ENCODE results near the gene PCBD1.
"Not testable (repeated sequence)": the region's sequence is repeated elsewhere in the genome, so short reads cannot be mapped to it uniquely, and the experiment has no call there.

PCBD1 gene

DNA sequence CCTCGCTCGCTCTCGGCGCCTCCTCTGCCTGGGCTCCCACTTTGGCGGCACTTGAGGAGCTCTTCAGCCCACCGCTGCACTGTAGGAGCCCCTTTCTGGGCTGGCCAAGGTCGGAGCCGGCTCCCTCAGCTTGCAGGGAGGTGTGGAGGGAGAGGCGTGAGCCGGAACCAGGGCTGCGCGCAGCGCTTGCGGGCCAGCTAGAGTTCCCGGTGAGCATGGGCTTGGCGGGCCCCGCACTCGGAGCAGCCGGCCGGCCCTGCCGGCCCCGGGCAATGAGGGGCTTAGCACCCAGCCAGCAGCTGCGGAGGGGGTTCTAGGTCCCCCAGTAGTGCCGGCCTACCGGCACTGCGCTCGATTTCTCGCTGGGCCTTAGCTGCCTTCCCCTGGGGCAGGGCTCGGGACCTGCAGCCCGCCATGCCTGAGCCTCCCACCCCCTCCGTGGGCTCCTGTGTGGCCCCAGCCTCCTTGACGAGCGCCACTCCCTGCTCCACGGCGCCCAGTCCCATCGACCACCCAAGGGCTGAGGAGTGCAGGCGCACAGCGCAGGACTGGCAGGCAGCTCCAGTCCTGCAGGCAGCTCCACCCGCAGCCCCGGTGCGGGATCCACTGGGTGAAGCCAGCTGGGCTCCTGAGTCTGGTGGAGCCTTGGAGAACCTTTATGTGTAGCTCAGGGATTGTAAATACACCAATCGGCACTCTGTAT, 26.7 kb downstream of the PCBD1 start:
- DNase-seq, result not testable (repeated sequence)

DNA sequence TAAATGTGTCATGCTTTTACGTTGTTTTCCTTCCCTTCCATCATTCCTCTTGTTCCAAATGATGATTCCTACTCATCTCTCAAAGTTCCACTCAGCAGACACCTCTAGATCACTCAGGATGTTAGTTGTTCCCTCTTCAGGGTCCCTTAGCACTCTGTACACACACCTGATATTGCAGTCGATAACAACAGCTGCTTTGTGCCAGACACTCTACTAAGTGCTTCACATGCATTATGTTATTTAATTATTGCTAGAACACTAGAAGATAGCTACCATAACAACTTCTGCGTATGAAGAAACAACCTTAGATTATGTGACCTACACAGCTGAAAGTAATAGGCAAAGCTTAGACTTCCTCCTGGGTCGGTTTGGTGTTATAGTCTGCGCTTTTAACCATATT, 29.6 kb downstream of the PCBD1 start:
- DNase-seq, result no peak

DNA sequence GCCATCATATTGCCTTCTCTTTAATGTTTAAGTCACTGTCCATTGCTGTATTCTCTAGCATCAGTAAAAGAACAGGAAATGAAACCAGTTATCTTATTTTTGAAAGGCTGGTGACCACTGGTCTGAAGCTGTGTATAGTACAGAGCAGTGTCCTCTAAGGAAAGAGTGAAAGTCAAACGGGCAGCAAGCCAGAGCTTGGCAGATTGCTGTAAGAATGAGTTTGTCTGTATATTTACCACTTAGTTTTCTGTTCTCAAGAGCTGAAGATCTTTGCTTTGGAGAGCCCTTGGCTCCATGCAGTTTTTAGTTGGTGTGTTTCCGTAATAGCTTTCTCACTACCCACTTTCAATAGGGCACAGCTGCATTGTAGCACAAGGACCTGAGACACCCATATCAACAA, 31.9 kb downstream of the PCBD1 start:
- no peak for DNase-seq

DNA sequence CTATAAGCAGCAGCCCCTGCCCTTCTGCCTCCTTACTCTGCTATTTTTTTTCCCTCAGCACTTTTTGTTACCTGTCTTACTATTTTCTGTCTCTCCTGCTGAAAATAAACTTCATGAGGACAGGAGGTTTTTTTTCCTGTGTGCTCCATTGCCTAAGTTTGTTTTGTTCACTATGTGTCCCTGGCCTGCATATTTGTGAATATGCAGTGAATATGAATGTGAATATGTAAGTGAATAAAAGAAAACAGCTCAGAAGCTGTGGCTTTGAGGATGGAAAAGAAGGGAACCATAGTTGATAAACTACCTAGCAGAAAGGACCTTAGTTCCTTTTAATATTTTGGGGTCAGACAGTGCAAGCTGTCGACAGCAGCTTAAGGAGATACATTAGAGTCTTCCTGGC, 34.9 kb downstream of the PCBD1 start:
- DNase-seq, result no peak

DNA sequence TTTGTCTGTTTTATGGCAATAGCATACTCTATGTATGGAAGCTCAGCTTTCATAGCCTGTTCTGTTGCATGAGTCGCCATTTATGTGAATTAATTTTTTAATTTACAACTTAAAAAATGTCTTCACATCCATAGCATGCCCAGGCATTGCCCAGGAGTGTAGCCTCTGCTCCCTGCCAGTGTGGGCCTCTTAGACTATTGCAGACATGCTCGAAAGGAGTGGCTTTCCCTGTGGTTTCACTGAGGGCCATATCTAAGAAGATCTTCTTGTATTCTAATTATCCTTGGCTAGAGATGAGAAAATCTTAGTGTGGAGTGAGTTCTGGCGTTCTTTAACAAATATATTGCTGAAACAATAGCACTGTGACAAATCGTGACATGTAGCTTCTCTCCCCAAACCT, 35.3 kb downstream of the PCBD1 start:
- DNase-seq, result no peak

DNA sequence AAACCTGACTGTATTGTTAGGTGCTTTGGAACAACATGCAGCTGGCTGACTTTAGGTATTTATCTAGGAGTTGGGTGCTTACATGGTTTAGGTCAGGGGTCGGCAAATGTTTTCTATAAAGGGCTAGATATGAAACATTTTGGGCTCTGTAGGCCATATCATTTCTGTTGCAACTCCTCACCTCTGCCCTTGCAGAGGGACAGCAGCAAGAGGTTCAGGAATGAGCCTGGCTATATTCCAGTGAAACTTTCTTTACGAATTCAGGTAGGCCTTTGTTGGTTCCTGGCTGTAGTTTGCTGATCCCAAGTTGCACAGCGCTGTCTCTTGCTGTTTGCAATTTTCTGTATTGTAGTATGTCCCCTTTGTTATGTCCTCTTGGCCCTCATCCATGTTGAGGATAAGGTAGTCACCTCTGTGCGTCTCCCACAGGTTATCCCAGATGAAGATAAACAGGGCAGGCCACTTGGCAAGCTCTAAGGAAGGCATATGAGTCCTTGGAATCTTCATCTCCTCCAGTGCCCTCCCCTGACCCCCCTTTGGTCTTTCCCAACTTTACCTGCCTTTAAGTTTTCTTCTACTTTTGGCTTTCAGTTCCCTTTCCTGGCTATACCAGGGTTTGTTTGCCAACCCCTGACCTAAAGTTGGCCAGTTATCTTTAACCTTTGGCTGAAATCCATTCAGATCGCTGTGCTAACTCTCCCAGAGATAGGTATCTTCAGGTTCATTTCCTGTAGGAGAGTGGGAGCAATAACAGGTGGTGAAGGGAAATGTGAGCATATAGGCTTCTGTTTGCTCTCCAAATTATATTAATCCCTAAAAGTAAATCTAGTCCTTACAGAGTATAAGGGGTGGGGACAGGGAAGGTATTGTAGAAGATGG, 36.5 kb downstream of the PCBD1 start:
- DNase-seq, result no peak

DNA sequence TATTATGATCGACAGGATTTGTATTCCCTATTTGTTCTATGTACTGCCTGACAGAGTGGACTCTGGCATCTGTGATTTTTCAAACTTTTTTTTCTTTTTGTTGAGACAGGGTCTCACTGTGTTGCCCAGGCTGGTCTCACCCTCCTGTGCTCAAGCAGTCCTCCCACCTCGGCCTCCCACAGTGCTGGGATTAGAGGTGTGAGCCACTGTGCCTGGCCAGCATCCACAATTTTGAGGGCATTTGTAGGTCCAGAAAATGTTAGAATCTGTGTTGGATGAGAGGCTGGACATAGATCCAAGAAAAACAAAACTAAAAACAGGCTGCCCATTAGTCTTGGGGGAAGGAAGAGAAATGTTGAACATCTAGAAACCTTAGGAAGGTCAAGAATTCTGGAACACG, 38.3 kb downstream of the PCBD1 start:
- no peak for DNase-seq

DNA sequence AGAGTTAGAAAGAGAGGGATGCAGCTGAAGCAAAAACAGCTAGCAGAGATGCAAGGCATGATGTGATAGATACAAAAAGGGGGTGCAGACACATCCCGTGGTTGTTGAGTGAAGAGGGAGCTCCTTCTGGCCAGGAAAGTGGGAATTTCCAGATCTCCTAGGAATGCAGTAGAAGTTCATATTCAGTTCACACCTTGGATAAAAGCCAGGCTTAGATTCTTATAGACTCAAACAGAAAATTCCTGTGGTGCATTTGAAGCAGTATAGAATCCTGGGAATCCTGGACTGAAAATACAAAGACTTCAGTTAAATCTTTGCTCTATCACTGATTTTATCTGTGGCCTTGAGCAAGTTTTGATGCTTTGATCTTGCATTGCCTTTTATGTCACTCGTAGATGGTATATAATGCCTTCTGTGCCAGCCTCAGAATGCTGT, 38.8 kb downstream of the PCBD1 start:
- no peak for DNase-seq

DNA sequence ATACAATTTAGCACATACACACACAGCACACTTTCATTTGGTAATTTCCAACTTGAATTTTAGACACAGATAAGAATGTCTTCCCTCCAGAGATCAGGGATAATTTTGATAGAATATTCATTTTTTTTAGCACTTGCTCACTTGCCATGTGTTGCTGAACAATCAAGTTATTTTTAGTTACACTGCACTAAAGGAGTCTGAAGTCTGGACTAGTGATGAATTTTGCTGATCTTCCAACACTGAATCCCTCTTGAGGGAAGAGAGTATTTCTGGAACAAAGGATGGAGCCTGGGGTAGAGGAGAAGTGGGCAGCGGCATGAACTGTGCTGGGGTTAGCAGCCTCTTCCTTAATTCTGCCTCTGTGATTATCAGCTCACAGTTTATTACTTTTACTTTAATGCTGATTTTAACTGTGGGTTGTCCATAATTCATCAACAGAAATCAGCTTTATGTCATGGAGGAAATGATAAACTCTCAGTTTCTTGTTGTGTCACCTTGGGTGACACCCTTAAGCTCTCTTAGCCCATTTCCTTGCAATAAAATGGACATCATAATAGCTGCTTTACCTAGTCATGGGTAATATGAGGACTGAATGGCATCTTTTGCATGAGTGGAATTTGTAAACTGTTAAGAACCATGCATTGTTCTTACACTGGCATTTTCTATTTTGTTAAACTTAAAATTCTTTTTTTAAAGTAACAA, 40.6 kb downstream of the PCBD1 start:
- DNase-seq, result no peak

DNA sequence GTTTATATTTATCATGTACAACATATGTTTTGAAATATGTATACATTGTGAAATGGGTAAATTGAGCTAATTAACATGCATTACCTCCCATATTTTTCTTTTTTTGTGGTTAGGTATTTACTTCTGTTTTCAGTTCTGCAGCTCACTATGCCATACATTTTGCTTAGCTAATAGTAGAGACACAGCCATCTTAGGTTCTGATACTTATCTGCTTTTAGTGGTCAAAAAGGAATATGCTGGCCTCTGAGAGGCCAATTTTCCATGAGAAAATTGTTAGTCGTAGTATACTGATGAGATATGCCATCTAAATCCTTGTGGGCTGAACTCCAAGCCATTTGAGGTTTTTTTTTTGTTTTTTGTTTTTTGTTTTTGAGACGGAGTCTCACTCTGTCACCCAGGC, 41.6 kb downstream of the PCBD1 start:
- DNase-seq, result no peak

DNA sequence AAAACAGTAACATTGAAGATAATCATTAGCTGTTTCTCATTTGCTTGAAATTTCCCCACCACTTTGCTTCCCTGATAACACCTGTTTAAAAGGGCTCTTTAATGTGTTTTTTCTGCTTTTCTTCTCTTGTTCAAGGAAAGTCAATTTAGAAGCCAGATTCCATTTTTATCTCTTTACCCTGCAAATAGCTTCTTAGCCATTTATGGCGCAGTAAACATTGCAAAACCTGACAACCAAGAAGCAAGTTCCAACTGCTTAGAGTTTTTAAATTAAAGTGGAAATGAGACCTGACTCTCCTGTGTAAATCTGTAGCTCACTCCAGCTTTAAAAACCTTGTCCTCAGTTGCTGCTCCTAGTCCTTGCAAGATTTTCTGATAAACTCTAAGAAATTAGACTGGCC, 42.5 kb downstream of the PCBD1 start:
- no peak for DNase-seq

DNA sequence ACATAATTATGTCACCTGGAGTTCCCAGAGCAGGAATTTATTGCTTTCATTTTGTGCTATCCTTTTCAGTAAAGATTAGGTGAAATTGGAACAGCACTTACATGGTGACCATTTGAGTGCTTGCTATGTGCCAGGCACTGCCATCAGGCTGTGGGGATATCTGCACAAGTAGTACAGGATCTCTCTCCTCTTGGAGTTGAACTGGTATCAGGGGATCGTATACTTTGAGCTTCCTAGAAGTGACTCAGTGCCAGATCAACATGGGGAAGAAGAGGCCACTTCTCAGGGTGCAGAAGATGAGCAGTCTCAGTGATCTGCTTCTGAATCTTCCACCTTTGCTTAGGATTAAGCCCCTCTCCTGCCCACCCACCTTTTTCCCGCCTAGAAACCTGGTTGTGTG, 43.1 kb downstream of the PCBD1 start:
- no peak for DNase-seq

DNA sequence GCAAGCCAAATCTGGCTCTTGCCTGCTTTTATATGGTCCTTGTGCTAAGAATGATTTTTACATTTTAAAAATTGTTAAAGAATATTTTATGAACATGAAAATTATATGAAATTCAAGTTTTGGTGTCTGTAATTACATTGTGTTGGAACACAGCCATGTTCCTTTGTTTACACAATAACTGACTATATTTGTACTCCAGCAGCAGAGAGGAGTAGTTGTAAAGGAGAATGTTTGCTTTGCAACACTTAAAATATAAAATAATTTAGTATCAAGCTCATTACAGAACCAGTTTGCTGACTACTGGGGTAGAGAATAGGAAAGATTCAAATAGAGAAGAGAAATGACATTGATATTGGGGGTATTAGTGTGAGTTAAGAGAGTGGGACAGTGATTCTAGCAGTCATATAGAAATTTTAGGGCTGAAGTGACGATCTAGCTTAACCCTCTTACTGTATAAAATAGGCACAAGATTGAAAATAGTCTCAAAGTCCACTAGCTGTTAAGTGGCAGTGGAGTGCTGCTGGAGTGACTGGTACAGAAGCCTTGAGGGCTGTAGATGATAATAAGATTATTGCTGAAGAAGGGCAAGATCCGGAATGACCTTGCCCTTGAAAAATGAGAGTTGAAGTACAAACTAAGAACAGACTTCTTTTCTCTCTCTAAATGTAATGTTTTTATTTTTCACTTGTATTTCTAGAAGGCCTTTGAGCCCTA, 44.4 kb downstream of the PCBD1 start:
- DNase-seq, result no peak

DNA sequence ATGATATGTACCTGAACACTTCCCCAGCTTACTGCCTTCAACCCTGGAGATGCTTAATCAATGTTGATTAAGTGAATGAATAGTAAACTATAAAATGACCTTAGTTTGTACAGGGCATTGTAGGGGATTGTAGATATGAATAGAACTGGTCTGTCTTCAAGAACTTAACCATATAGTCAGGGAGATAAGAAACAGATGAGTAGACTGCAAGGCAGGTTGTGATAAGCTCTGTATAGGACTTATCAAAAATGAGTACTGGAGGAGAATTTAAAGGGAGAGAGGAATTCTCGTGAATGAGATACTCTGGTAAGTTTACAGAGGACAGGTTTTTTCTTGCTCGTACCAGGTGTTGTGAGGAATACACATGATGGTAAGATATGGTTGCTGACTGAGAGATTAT, 45.0 kb downstream of the PCBD1 start:
- no peak for DNase-seq

DNA sequence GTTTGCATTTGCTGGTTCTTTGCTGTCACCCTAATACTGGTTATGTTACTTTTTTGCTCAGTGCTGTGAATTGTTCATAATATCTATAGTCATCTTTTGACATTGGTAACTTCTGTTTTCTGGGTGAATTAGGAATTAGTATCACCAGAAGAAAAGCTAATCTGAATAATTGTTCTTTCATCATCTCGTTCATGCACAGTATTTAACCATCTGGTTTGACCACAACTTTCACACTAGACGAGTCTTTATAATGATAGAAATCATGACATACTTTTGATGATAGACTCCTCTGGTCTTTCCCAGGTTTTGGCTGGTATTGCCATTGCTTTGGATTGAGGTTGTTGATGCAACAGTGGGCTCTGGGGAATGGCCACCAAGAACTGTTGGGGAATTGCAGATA, 47.5 kb downstream of the PCBD1 start:
- no peak for DNase-seq

DNA sequence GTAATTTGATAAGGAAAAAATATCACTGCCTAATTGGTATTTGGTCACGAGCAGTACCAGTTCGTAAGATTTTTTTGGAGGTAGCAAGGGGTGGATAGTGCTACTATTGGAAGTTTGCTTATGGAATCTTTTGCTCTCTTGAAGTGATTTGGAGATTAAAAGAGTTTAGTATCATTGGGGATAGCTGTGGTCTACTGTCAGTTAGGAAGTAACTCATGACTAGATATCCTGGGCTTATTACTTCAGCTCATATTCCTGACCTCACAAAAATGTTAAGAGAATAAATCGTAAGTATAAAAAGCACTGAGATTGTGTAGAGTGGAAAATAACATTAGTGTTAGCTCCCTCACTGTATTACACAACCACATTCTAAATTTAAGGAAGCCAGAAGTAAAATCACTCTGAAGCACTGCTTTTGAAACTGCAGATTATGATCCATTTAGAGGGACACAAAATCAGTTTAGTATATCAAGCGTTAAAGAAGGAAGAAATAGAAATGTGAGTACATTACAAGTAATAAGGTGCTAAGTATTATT, 50.0 kb downstream of the PCBD1 start:
- DNase-seq, result no peak

DNA sequence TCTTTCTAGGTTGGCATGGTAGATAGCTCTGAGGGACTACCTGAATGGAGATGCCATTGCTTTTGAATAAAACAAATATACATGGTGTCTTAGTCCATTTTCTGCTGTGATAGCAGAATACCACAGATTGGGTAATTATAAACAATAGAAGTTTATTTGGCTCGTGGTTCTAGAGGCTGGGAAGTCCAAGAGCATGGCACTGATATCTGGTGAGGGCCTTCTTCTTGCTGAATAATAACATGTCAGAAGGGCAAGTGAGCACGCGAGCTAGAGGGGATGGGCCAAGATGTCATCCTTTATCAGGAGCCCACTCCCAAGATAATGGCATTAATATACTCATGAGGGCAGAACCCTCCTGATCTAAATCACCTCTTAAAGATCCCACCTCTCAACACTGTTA, 50.7 kb downstream of the PCBD1 start:
- DNase-seq, result no peak

DNA sequence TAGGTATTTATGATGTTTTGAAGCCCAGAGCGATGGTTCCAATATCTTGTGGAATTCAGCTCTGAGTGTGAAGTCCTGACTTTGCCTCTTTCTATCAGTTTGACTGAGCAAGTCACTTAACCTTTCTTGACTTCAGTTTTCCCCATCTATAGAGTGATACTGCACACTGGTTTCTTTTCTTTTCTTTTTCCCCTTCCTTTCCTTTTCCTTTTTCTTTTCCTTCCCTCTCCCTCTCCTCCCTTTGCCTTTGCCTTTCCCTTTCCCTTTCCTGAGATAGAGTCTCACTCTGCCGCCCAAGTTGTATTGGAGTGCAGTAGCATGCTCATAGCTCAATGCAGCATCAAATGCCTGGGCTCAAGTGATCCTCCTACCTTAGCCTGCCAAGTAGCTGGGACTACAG, 52.0 kb downstream of the PCBD1 start:
- DNase-seq, result no peak

DNA sequence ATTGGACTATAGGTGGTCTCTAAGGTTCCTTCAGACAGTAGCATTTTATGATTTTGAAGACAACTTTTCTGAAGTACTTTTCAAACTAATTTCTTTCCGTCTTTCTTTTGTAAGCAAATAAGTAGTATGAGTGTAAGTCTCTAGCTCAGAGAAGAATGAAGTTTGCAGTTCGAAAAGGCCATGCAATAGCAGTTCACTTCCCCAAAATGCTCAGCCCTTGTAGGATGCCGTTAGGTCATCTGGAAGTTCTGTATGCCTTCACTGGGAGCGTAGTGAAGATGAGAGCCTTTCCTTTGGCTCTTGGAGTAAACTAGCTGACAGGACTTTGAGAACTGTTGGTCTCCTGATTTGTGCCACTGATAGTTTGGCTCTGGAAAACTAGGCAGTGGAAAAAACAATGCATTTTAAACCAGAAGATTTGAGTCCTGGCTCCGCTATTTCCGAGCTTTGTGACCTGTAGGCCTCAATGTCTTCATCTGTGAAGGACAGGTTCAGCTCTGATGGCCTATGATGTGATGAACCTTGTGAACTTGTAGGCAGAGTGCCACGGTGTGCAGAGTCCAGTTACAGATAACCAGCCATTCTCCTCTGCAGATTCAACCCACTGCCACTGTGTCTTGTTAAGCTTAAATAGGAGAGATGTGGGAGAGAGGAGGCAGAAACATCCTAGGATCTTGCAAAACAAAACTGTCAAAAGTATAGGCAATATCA, 53.8 kb downstream of the PCBD1 start:
- no peak for DNase-seq

DNA sequence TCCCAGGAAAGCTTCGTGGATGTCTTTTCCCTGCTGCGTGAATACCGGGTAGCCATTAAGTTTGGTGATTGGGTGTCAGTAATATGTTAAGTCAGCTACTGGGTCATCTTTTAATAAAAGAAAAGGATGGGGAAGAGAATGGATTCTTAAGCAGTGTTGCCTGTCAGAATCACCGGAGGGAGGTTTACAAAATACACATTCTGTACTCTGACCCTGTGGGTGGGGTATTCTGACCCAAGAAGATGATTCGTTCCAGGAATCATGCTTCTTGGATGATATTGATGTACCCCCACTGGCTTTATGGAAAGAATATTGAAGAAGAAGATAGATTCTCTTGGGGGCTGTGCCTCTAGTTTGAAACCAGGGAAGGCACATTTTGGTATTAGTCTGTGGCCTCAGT, 54.3 kb downstream of the PCBD1 start:
- DNase-seq, result no peak

DNA sequence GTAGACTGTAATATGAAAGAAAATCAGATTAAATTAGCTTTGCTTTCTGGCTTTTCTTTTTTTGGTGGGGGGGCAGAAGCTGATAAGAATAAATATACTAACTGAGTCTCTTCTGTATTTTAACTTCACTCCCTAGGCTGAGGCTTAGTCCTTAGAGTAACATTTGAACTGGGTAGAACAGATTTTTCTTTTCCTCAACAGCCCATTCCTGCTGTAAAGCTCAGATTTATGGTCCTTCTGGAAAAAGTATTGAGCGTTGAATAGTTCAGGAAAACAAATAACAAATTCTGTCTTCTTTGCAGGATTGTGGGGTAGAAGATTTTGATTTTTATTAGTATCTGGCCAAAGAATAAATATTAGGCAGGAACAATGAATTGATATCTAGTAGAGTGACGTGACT, 54.8 kb downstream of the PCBD1 start:
- DNase-seq, result no peak
